GM19240 (cell line): ENCODE measurements around the gene TIAM2.
A peak's percentile ranks its signal among the peaks of the same experiment; 100 is the strongest.
"Not testable (repeated sequence)": the region's sequence is repeated elsewhere in the genome, so short reads cannot be mapped to it uniquely, and the experiment has no call there.

ENCODE experiments used
- DNase-seq: peaks from one replicate; pipeline ENCODE4 v3.0.0; 2011; ENCODE audit warnings: low spot score; ENCODE audit not compliant: insufficient read length

The TIAM2 gene

GRCh38 chr6:155227046-155227445, 231.9 kb downstream of the TIAM2 start:
- DNase-seq = no peak

DNA sequence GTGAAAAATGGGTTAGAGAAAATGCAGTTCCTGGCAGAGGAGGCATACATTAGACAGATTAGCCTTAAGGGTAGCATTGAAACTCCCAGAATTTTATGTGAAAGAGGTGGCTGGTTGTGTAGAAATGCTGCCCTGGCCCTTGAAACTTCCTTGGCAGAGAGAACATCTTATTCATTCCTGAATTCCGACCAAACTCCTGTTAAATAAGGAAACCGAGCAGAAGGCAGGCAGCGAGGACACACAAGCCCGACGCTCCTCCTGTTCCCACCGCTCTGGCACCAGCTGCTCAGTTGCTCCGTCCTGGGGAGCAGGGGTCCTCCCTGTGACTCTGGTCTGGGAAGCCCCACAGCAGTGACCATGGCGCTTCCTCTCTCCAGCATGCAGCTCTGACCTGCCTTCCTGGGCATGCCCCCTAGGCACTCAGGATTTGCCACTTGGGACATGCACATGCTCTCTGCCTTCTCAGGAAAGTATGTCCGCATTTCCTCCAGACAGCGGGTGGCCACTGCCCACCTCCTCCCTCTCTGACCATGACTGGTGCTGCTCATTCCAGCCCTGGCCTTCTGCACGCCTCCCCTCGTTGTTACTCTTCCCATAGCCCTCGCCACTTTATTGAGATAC, 233.5 kb downstream of the TIAM2 start:
- DNase-seq = no peak

DNA sequence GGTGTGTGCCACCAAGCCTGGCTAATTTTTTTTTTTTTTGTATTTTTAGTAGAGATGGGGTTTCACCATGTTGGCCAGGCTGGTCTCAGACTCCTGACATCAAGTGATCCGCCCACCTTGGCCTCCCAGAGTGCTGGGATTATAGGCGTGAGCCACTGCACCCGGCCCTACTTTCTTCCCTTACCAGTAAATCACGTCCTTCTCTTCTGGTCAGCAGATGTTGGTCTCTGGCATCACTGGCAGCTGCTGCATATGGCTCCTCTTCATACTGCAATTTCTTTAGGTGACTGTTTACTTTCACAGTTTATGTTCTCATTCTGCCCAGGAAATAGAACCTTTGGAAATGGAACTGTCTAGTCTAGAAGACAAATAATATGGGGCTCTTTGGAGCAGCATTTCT, 235.9 kb downstream of the TIAM2 start:
- DNase-seq = not testable (repeated sequence)

- DNase-seq = no peak
Observed at GRCh38 chr6:155232848-155233247, 237.7 kb downstream of the TIAM2 start.

DNA sequence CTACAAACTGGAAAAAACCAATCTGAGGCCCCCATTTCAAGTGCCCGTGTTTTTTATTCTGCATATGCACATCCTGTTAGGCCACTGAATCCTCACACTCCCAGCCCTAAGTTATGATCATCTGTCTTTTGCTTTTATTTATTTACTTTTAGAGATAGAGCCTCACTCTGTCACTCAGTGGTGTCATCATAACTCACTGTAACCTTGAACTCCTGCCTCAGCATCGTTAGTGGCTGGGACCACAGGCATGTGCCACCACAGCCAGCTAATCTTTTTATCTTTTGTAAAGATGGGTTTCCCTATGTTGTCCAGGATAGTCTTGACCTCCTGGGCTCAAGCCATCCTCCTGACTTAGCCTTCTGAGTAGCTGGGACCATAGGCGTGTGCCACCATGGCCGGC, 239.1 kb downstream of the TIAM2 start:
- no peak for DNase-seq

DNA sequence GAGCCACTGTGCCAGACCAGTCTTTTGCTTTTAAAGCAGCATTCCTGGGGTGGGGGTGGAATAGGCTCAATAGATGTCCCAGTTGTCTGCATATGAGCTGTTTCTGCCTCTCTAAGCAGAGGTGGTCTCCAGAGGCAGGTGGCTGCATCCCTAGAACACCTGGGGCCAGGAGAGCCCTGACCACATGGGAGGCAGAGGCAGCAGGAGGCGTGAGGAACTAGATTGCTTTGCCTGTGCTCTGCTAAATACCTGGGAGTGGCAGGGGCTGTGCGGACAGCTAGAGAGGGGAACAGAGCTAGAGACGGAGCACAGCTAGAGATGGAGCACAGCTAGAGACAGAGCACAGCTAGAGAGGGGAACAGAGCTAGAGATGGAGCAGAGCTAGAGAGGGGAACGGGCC, 239.6 kb downstream of the TIAM2 start:
- DNase-seq = no peak

GRCh38 chr6:155235087-155235486, 240.0 kb downstream of the TIAM2 start:
- DNase-seq = no peak

DNA sequence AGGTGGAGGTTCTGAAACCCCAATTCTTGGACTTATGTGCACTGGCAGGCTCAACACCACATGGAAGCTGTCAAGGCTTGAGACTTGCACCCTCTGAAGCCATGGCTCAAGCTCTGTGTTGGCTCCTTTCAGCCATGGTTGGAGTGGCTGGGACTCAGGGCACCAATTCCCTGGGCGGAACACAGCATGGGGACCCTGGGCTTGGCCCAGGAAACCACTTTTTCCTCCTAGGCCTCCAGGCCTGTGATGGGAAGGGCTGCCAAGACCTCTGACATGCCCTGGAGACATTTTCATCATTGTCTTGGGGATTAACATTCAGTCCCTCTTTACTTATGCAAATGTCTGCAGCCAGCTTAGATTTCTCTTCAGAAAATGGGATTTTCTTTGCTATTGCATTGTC, 242.5 kb downstream of the TIAM2 start:
- DNase-seq = no peak

DNA sequence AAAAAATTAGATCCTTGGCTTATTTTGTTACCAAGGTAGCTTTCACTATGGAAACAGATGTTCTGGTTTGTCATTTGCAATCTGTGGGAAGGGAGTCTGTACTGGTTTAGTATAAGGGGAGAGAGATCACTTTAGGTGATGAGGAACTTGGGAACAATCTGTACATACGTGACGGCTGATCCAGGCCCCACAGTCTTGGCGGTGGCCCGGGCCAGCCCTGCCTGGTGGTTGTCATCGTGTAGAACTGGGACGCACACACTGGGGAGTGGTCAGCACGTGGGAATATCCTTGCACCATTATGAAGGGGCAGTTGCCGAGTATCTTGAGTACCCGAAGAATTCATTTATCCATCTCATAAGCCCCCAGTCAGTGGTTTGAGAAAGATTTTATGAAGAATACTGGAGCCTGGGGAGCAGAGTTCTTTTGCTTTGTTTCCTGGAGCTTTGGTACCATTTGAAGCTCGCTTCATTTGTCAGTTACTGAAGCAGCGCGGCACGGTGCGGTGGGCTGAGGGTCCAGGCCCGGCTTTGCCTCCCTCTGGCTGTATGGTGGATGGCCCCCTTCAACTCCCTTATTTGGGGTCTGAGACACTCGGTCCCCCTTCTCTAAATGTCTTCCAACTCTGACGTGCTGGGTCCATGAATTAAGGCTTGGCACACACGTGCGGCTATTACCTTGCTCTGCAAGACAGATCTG, 245.9 kb downstream of the TIAM2 start:
- no peak for DNase-seq

GRCh38 chr6:155241966-155242365, 246.9 kb downstream of the TIAM2 start:
- no peak for DNase-seq

- DNase-seq = no peak
Observed at GRCh38 chr6:155244434-155244833, 249.3 kb downstream of the TIAM2 start.

DNA sequence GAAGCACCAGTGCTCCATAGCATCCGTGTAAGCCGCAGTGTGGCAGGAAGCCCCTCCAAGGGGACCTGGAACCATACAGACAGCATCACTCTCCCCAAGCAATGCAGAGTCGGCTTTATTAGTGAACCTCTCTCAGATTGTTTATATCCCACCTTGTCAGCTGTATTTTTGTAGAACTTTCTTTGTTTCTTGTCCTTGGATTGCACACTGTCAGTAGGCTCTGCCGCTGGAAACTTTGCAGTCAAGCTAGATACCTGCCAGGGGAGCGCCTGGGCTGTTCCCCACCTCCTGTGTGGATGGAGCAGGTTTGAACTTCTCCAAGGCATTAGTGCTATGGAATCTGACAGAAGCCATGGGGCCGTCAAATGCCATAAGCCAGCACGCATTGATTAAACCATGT, 250.1 kb downstream of the TIAM2 start:
- no peak for DNase-seq

GRCh38 chr6:155245831-155246230, 250.7 kb downstream of the TIAM2 start:
- DNase-seq = no peak

- DNase-seq = no peak
Observed at GRCh38 chr6:155246825-155247224, 251.7 kb downstream of the TIAM2 start.

DNA sequence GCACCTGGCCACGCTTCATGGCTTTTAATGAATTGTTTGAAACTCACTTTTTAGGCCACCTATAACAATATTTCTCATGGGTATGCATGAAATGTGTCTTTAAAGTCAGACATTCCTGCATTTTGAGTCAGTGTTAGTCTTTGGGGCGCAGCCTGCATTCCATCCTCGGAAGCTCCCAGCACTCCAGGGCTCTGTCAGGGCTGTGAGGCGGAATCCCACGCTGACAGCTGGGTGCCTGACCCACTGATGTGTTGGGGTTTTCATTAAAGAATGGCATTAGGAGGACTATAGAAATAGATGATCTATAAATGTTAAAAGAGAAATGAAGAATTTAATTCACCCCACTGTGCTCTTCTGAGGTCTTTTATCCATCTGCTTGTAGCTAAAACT, 252.5 kb downstream of the TIAM2 start:
- DNase-seq = no peak

DNA sequence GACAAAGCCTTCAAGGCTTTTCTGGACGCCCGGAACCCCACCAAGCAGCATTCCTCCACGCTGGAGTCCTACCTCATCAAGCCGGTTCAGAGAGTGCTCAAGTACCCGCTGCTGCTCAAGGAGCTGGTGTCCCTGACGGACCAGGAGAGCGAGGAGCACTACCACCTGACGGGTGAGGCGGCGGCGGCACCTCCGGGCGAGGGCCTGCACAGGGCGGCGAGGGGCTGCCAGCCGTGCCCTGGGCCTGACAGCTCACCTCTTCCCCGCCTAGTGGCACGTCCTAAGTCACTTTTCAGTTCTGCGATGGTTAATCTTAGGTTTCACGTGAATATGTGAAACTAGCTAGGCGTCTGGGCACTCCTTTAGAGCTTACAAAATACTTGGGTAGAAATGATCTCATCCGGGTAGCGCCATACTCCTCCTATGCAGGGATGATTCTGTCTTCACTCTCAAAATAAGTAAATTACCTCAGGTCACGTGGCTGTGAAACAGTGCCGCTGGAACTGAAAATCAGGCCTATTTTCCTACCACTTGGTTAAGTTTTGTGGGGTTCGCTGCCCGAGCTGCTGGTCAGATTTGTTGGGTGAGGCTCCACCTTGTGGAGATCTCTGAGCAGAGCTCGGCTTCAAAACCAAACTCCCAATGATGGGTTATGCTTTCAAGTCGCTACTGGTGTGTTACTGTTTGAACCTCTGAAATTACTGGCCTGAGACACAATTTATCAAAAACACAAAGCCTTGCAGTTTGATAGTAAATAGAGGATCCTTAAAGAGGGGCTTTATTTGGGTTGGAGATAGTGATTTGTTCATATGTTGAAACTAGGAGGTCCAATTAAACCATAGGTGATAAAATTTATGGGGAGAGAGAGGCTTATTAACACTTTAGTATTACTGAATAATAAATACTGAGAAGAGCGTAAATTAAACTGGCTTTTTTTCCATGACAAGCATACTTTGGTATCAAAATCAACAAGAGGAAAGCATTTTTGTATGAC, 253.2 kb downstream of the TIAM2 start:
- DNase-seq = peak; percentile 18

GRCh38 chr6:155250701-155251381, 255.7 kb downstream of the TIAM2 start:
- DNase-seq = no peak

DNA sequence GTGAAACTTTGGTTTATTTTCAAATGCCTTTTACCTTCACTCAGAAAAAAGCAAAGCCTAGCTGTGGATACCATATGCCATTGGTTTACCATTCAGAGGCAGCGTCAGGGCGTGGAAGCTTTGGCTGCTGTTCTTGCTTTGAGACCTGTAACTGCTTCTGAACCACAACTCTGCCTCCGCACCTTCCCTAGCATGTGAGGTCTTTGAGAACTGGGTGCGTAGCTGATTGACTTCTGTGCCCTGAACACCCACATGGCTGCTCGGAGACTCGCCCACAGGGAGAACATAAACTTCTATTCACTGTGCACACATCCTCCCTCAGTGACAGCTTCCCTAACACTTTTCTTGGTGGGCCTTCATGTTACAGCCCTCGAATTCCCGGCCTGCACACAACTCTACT, 257.5 kb downstream of the TIAM2 start:
- no peak for DNase-seq

DNA sequence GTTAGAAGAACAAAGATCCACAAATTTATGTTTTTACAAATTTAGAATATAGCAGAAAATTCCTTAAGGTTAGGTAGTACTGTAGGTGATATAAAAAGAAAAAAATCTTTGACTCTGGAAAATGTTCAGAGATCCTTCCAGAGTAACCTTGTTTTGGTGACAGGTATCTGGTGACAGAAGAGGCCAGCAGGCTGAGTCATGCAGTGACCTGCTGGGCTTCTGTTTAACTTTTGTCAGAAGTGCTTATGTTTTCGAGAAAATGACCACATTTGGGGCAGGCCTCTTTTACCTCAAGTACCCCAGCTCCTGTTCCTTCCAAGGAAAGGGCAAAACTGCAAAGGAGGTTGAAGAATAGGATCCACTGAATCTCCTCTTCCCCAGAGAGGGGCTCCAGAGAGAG, 258.2 kb downstream of the TIAM2 start:
- DNase-seq = no peak

GRCh38 chr6:155254139-155254538, 259.0 kb downstream of the TIAM2 start:
- DNase-seq = no peak

GRCh38 chr6:155256122-155256795, 261.1 kb downstream of the TIAM2 start:
- no peak for DNase-seq
